Esophagus squamous epithelium (tissue), 5 donors: Measurements from ENCODE around the gene LOXL1. TPM values are rescaled to one million over a fixed set of nuclear protein-coding genes. Genes with fewer than 3 reads are reported as not detected.
A peak's percentile ranks its signal among the peaks of the same experiment; 100 is the strongest.

Experiments used
- DNase-seq: peaks from one replicate; lab custom pipeline; 2025; lab: John Stamatoyannopoulos, UW
- H3K27ac ChIP-seq, 4 donors: fragments of 200-600 bp; sonication (generic); one replicate each; pipeline ENCODE4 v1.5.1; 2016 to 2019; ENCODE audit warnings: mild to moderate bottlenecking in 1 of 4
- H3K27me3 ChIP-seq, 4 donors: fragments of 200-600 bp; sonication (generic); 1 replicate in 3 of 4; 2 replicates in 1 of 4; pipeline versions ENCODE4 v1.5.1 to v1.6.0; 2017 to 2021; ENCODE audit warnings: antibody characterized with exemption in 1 of 4
- H3K36me3 ChIP-seq, 3 donors: fragments of 200-600 bp; sonication (generic); one replicate each; pipeline ENCODE4 v1.5.1; 2016 to 2019
- H3K4me1 ChIP-seq, 3 donors: fragments of 200-600 bp; sonication (generic); one replicate each; pipeline ENCODE4 v1.5.1; 2017 to 2019
- H3K4me3 ChIP-seq, 4 donors: fragments of 200-600 bp; sonication (generic); 1 replicate in 3 of 4; 2 replicates in 1 of 4; pipeline ENCODE4 v1.5.1; 2016 to 2019; ENCODE audit warnings: mild to moderate bottlenecking in 2 of 4, moderate library complexity in 1 of 4
- H3K9me3 ChIP-seq, 3 donors: fragments of 200-600 bp; sonication (generic); one replicate each; pipeline ENCODE4 v1.5.1; 2016 to 2019
- POLR2A ChIP-seq, 4 donors: fragments of 450-650 bp; IDR thresholded peaks; one replicate each; pipeline ENCODE4 v1.6.1; 2017; ENCODE audit warnings: antibody characterized with exemption in 4 of 4, mild to moderate bottlenecking in 4 of 4, moderate library complexity in 3 of 4
- WGBS, 2 donors: methylation state at CpG; one replicate each; pipeline ENCODE4 v1.1.5; 2018; 5-methylcytosine and 5-hydroxymethylcytosine counted together
- intact Hi-C: fragments of 100-400 bp; cut with DNase I; formaldehyde crosslinking; loops from one replicate; pipeline ENCODE4 v1.15.0; 2022
- total RNA-seq, 4 donors: library from RNA; depleted of rRNA; stranded (reverse); fragments of >200 nt; gene quantifications; one replicate each; pipeline ENCODE4 v1.1.0, GENCODE V29; 2016
- TF ChIP-seq, protein P1 (sequence below), 6 experiments: fragments of 450-650 bp in 4 of 6; fragments of 200-600 bp in 2 of 6; sonication (generic) in 2 of 6; IDR thresholded peaks; one replicate each; pipeline ENCODE4 v1.5.1; 2016 to 2019; ENCODE audit warnings: antibody characterized with exemption in 6 of 6, mild to moderate bottlenecking in 4 of 6, moderate library complexity in 4 of 6
- donor health status: DM: yes; HTN: yes; CAD: no.

The LOXL1 gene
- total RNA-seq, 4 donors from 2014 or later, result 4.3 to 7.7 (median 6.3) TPM

- Histone ChIP-seq H3K4me1 (peaks cover 61 to 100% (median 89%) of the 10 kb centered on the region in 3 donors), H3K27me3 (no peaks in the 10 kb centered on the region), H3K9me3 (no peaks in the 10 kb centered on the region), H3K27ac (peak overlapping the region; percentile 11 to 91 (median 90)), H3K36me3 (peaks cover 0 to 39% (median 0%) of the 10 kb centered on the region in 3 donors), H3K4me3 (no peak overlapping the region)
- intact Hi-C loops, result no loop called here
- TF ChIP-seq, protein P1, sequence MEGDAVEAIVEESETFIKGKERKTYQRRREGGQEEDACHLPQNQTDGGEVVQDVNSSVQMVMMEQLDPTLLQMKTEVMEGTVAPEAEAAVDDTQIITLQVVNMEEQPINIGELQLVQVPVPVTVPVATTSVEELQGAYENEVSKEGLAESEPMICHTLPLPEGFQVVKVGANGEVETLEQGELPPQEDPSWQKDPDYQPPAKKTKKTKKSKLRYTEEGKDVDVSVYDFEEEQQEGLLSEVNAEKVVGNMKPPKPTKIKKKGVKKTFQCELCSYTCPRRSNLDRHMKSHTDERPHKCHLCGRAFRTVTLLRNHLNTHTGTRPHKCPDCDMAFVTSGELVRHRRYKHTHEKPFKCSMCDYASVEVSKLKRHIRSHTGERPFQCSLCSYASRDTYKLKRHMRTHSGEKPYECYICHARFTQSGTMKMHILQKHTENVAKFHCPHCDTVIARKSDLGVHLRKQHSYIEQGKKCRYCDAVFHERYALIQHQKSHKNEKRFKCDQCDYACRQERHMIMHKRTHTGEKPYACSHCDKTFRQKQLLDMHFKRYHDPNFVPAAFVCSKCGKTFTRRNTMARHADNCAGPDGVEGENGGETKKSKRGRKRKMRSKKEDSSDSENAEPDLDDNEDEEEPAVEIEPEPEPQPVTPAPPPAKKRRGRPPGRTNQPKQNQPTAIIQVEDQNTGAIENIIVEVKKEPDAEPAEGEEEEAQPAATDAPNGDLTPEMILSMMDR (IDR thresholded peaks at IDR 0.05), result no peak
- TF ChIP-seq POLR2A (IDR thresholded peaks at IDR 0.05), result no peak
- DNase-seq, result no peak
- 95 to 100% methylated on average over 1 of the region's 1 CpG for WGBS, 2 donors
These were observed 60.5 kb downstream of the LOXL1 start for GRCh38 chr15:73986776-73987056.

- WGBS, 2 donors, result 77 to 78% methylated on average over 4 of the region's 4 CpGs
- H3K4me1 ChIP-seq, result peaks cover 62 to 98% (median 84%) of the 10 kb centered on the region in 3 donors
- H3K4me3 ChIP-seq, result no peak overlapping the region
- peak overlapping the region; percentile 11 to 91 (median 90) for H3K27ac ChIP-seq
- DNase-seq, result no peak
- intact Hi-C loops, result no loop called here
- TF ChIP-seq, protein P1 (IDR thresholded peaks at IDR 0.05), result no peak
- no peak for TF ChIP-seq POLR2A (IDR thresholded peaks at IDR 0.05)
- H3K36me3 ChIP-seq, result peaks cover 0 to 39% (median 0%) of the 10 kb centered on the region in 3 donors
- no peaks in the 10 kb centered on the region for H3K9me3 ChIP-seq
- H3K27me3 ChIP-seq, result no peaks in the 10 kb centered on the region
These were observed 61.0 kb downstream of the LOXL1 start for GRCh38 chr15:73987250-73987649.

- peaks cover 60 to 98% (median 81%) of the 10 kb centered on the region in 3 donors for H3K4me1 ChIP-seq
- peaks cover 0 to 39% (median 0%) of the 10 kb centered on the region in 3 donors for H3K36me3 ChIP-seq
- DNase-seq, result no peak
These were observed 61.6 kb downstream of the LOXL1 start for GRCh38 chr15:73987681-73988444.

GRCh38 chr15:73988445-73988969 lies 62.2 kb downstream of the LOXL1 start:
- Histone ChIP-seq H3K27ac (peak overlapping the region; percentile 59 to 91 (median 90)), H3K27me3 (no peaks in the 10 kb centered on the region), H3K36me3 (peaks cover 0 to 39% (median 0%) of the 10 kb centered on the region in 3 donors), H3K4me1 (peaks cover 57 to 98% (median 78%) of the 10 kb centered on the region in 3 donors), H3K4me3 (no peak overlapping the region), H3K9me3 (no peaks in the 10 kb centered on the region)
- TF ChIP-seq, protein P1 (IDR thresholded peaks at IDR 0.05), result no peak
- TF ChIP-seq POLR2A (IDR thresholded peaks at IDR 0.05), result no peak
- DNase-seq, result no peak
- intact Hi-C loops, result no loop called here
- 100% methylated on average over 3 of the region's 13 CpGs; no CpG with 5 or more reads in 1 of the 2 donors for WGBS, 2 donors

More at GRCh38 chr15:73987681-73988444, 61.6 kb downstream of the LOXL1 start:
- TF ChIP-seq, protein P1 (IDR thresholded peaks at IDR 0.05), result no peak
- Histone ChIP-seq H3K27me3 (no peaks in the 10 kb centered on the region), H3K9me3 (no peaks in the 10 kb centered on the region), H3K4me3 (no peak overlapping the region), H3K27ac (peak overlapping the region; percentile 59 to 91 (median 90))
- intact Hi-C loops, result no loop called here
- WGBS, 2 donors, result 23 to 36% methylated on average over 6 of the region's 9 CpGs
